Stimulated activated CD4-positive, alpha-beta T cell treated with anti-CD3 and anti-CD28 coated beads, Interleukin-12 subunit alpha, Interleukin-12 subunit beta, amount 100 ng/mL, for 48 hours (primary cell): Measurements from ENCODE around the gene TLCD2.
"Not testable (repeated sequence)": the region's sequence is repeated elsewhere in the genome, so short reads cannot be mapped to it uniquely, and the experiment has no call there.

Source experiments
- DNase-seq, 3 donors: peaks; one replicate each; pipeline ENCODE4 v3.0.0-alpha.2; 2020; ENCODE audit warnings: low read depth in 2 of 3, low spot score in 1 of 3

The TLCD2 gene, protein sequence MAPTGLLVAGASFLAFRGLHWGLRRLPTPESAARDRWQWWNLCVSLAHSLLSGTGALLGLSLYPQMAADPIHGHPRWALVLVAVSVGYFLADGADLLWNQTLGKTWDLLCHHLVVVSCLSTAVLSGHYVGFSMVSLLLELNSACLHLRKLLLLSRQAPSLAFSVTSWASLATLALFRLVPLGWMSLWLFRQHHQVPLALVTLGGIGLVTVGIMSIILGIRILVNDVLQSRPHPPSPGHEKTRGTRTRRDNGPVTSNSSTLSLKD

GRCh38 chr17:1709971-1710806, at the start of gene TLCD2:
Gene TLCD2, minus strand, starts transcription at chr17:1710377. Its CDS starts 135 bp downstream, at chr17:1710242.
- DNase-seq: no peak

DNA sequence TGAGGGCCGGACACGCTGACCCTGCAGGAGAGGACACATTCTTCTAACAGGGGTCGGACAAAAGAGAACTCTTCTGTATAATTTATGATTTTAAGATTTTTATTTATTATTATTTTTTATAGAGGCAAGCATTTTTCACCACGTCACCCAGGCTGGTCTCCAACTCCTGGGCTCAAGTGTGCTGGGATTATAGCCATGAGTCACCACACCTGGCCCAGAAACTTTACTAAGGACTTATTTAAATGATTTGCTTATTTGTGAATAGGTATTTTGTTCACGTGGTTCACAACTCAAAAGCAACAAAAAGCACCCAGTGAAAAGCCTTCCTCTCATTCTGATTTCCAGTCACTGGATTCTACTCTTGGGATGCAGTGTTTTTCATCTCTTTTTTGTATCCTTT, 49.4 kb upstream of the TLCD2 start:
- no peak for DNase-seq

DNA sequence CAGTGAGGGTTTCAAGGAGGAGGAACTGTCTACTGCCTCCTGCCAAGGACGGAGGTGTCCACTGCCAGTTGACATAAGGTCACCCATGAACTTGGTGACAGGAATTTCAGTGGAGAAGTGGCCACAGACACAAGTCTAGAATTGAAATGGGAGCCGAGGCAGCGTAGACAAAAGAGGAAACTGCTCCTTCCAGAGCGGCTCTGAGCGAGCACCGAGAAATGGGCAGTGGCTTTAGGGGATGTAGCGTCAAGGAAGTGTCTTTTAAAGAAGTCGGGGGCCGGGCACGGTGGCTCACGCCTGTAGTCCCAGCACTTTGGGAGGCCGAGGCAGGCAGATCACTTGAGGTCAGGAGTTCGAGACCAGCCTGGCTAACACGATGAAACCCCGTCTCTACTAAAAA, 48.6 kb upstream of the TLCD2 start:
- DNase-seq: no peak

DNA sequence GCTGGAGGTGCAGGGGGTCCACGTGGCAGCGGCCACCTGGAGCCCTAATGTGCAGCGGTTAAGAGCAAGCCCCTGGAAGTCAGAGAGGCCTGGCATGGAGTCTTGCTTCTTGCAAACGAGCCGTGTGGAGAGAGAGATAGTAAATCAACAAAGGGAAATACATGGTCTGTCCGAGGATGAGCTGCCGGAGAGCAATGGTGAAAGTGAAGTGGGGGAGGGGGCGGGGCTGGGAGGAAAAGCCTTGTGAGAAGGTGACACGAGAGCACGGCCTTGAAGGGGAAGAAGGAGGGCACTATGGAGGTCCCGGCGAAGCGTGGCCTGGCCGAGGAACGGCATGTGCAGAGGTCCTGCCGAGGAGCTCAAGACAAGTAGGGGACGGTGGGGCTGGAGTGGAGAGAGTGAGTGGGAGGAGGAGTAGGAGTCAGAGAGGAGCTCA, 45.7 kb upstream of the TLCD2 start:
- DNase-seq: no peak

- DNase-seq: no peak
Measured at GRCh38 chr17:1755252-1755826, 45.2 kb upstream of the TLCD2 start.

GRCh38 chr17:1754430-1755112, 44.4 kb upstream of the TLCD2 start:
- DNase-seq: no peak

- no peak for DNase-seq
Measured at GRCh38 chr17:1753767-1754429, 43.7 kb upstream of the TLCD2 start.

DNA sequence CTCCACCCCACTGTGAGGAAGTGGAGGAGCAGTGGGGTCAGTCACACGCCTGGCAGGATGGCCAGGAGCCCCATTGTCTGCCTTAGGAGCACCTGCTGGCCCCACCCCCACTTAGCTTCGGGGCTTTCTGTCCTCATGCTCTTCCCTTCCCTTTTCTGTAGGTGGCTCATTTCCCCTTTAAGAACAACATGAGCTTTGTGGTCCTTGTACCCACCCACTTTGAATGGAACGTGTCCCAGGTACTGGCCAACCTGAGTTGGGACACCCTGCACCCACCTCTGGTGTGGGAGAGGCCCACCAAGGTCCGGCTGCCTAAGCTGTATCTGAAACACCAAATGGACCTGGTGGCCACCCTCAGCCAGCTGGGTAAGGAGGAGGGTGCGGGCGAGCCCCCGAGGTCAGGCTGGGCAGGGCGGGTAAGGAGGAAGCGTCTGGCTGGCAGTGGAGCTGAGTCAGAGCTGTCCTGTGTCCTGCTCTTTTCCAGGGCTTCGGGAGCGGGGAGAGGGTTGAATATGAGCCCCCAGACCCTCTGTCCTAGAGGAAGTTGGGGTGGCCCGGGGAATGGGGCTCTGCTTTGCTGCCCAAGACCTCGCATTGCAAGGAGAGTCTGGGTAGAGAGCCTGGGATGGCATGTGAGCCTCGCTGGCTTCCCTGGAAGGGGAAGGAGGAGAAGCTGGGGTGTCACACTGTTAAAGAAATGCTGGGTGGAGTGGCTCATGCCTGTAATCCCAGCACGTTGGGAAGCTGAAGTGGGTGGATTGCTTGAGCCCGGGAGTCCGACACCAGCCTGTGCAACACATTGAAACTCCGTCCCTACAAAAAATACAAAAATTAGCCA, 42.5 kb upstream of the TLCD2 start:
- no peak for DNase-seq

GRCh38 chr17:1750628-1751027, 40.5 kb upstream of the TLCD2 start:
- DNase-seq: no peak

- DNase-seq: no peak
Measured at GRCh38 chr17:1746975-1747543, 36.9 kb upstream of the TLCD2 start.

GRCh38 chr17:1745513-1746020, 35.4 kb upstream of the TLCD2 start:
- DNase-seq: no peak

DNA sequence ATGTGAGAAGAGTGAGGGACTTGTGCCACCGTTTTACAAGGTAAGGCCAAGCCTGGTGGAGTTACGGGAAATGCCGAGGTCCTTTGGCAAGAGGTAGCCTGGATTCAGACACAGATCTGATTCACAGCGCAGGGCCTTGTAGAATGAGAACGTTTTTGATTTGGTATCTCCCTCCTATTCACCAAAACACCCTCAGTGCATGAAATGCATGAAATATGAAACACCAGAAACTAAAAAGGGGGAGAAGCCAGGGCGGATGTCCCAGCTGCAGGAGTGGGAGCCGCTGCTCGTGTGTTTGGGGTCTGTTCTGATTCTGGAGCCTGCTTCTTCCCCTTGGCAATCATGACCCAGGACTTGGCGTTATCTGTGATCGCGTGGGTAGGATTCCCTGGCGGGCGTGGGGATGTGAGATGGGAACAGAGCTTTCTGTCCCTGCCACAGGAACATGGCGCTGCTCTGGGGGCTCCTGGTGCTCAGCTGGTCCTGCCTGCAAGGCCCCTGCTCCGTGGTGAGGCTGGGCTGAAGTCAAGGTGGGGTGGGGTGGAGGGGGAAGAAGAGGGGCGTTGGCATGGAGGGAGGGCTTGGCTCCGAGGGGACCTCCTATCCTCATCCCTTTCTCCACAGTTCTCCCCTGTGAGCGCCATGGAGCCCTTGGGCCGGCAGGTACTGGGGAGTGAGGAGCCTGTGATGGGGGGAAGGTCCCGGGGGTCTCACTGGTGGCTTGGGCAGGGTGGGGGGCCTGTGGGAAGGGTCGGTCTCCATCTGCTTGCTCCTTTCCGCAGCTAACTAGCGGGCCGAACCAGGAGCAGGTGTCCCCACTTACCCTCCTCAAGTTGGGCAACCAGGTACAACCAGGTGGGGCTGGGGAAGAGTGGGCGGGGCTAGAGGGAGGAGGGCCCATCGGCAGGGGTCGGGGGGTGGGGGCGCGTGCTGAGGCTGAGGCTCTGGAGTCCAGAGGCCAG, 34.7 kb upstream of the TLCD2 start:
- DNase-seq: no peak

DNA sequence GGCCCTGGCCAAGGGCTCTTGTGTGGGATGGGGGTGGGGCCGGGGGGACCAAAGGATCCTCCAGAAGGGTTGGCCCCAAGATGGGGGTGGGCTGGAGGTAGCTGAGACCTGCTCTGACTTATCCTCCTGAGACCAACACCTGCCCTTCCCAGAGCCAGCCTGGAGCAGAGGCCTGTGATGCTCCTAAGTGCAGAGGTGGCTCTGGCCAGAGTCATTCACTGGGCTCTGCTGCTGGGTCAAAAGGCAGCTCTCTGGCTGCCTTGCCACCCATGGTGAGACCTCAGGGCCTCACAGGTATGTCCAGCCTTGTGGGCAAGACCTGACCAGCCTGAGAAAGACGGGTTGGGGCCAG, 32.9 kb upstream of the TLCD2 start:
- DNase-seq: no peak

GRCh38 chr17:1742371-1743087, 32.4 kb upstream of the TLCD2 start, which contains the start of gene SERPINF2:
Gene SERPINF2, plus strand, starts transcription at chr17:1742871. Its CDS starts 2,125 bp downstream, at chr17:1744996.
- no peak for DNase-seq

DNA sequence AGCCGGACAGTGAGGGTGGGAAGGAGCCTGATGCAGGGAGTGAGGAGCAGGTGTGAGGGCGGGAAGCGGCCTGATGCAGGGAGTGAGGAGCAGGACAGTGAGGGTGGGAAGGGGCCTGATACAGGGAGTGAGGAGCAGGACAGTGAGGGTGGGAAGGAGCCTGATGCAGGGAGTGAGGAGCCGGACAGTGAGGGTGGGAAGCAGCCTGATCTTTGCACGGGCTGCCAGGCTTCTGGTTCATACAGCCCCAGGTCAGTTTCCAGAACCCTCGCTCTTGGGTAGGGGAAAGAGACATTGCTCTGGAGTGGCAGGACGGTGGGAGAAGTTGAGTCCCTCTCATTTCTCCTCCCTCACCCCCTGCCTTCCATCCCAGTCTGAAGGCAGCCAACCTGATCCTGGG, 31.7 kb upstream of the TLCD2 start:
- not testable (repeated sequence) for DNase-seq

GRCh38 chr17:1737531-1738291, 27.5 kb upstream of the TLCD2 start:
- DNase-seq: no peak
